GM23338 (cell line): ENCODE results near the gene TP53BP2. TPM values are rescaled to one million over a fixed set of nuclear protein-coding genes. Genes with fewer than 3 reads are reported as not detected.

Experiments
- ATAC-seq: fragments of 200-7000 bp; cut with Tn5 transposase; 3 replicates; pipeline ENCODE4 v1.9.1; 2020
- DNase-seq: peaks from one replicate; pipeline ENCODE4 v3.0.0-alpha.2; 2015; ENCODE audit warnings: low spot score
- H2AFZ ChIP-seq: fragments of 200-600 bp; sonication (generic); 2 replicates; pipeline ENCODE4 v1.8.0; 2016; ENCODE audit warnings: antibody characterized with exemption, mild to moderate bottlenecking, moderate library complexity
- H3F3A ChIP-seq: fragments of 200-600 bp; sonication (generic); replicated peaks from 2 replicates; pipeline ENCODE4 v1.8.0; 2017; ENCODE audit warnings: antibody characterized with exemption, mixed run types, low read depth
- H3K27ac ChIP-seq: fragments of 200-600 bp; sonication (generic); 2 replicates; pipeline ENCODE4 v1.6.1; 2016; ENCODE audit warnings: low read depth
- H3K27me3 ChIP-seq: fragments of 200-600 bp; sonication (generic); 2 replicates; pipeline ENCODE4 v1.8.0; 2016; ENCODE audit warnings: mild to moderate bottlenecking, mixed run types, moderate library complexity; ENCODE audit not compliant: insufficient read depth
- H3K36me3 ChIP-seq: fragments of 200-600 bp; sonication (generic); 2 replicates; pipeline ENCODE4 v1.8.0; 2016; ENCODE audit warnings: mild to moderate bottlenecking; ENCODE audit not compliant: insufficient read depth
- H3K4me1 ChIP-seq: fragments of 200-600 bp; sonication (generic); 2 replicates; pipeline ENCODE4 v1.8.0; 2016; ENCODE audit warnings: mild to moderate bottlenecking, moderate library complexity; ENCODE audit not compliant: insufficient read depth
- H3K4me2 ChIP-seq: fragments of 200-600 bp; sonication (generic); 2 replicates; pipeline ENCODE4 v1.7.1; 2017; ENCODE audit warnings: mixed run types
- H3K4me3 ChIP-seq: fragments of 200-600 bp; sonication (generic); 2 replicates; pipeline ENCODE4 v1.6.1; 2016; ENCODE audit warnings: mixed run types
- H3K79me2 ChIP-seq: fragments of 200-600 bp; sonication (generic); replicated peaks from 2 replicates; pipeline ENCODE4 v1.8.0; 2017; ENCODE audit warnings: mild to moderate bottlenecking; ENCODE audit not compliant: insufficient read depth
- H3K9me2 ChIP-seq: fragments of 200-600 bp; sonication (generic); 2 replicates; pipeline ENCODE4 v1.8.0; 2017; ENCODE audit not compliant: insufficient read depth
- H4K20me1 ChIP-seq: fragments of 200-600 bp; sonication (generic); replicated peaks from 2 replicates; pipeline ENCODE4 v1.8.0; 2017; ENCODE audit warnings: mild to moderate bottlenecking; ENCODE audit not compliant: insufficient read depth
- H3K27ac Mint-ChIP-seq: 2 replicates; pipeline ENCODE4 v1.8.0; 2020; ENCODE audit warnings: inconsistent platforms, mild to moderate bottlenecking, moderate library complexity, mixed read lengths
- H3K27me3 Mint-ChIP-seq: 3 replicates; pipeline ENCODE4 v1.8.0; 2022; ENCODE audit warnings: low read depth, mild to moderate bottlenecking, moderate library complexity, mixed read lengths, inconsistent platforms; ENCODE audit not compliant: insufficient read depth, poor library complexity
- H3K36me3 Mint-ChIP-seq: 3 replicates; pipeline ENCODE4 v1.8.0; 2021; ENCODE audit warnings: low read depth, mild to moderate bottlenecking, inconsistent platforms, moderate library complexity, mixed read lengths
- H3K4me1 Mint-ChIP-seq: 3 replicates; pipeline ENCODE4 v1.8.0; 2020; ENCODE audit warnings: mild to moderate bottlenecking, inconsistent platforms, mixed read lengths
- H3K4me3 Mint-ChIP-seq: 3 replicates; pipeline ENCODE4 v1.8.0; 2021; ENCODE audit warnings: moderate library complexity, mild to moderate bottlenecking, inconsistent platforms, mixed read lengths
- H3K9me3 Mint-ChIP-seq: 3 replicates; pipeline ENCODE4 v1.8.0; 2020; ENCODE audit warnings: moderate library complexity, mild to moderate bottlenecking, inconsistent platforms, mixed read lengths
- CREB1 ChIP-seq: fragments of 250-450 bp; sonication (Bioruptor Pico); IDR thresholded peaks from 2 replicates; pipeline ENCODE4 v1.5.0; 2020; ENCODE audit warnings: low read depth, mild to moderate bottlenecking, moderate library complexity
- EZH2 ChIP-seq: fragments of 200-600 bp; sonication (generic); IDR thresholded peaks from one replicate; pipeline ENCODE4 v1.8.0; 2017; ENCODE audit warnings: antibody characterized with exemption, mild to moderate bottlenecking, low read depth; ENCODE audit not compliant: unreplicated experiment
- NANOG ChIP-seq: IDR thresholded peaks from 2 replicates; pipeline ENCODE4 v1.6.1; 2016; ENCODE audit warnings: antibody characterized with exemption, borderline replicate concordance
- POLR2AphosphoS5 ChIP-seq: IDR thresholded peaks from 2 replicates; pipeline ENCODE4 v1.6.1; 2016; ENCODE audit warnings: antibody characterized with exemption, low read depth
- STAT1 ChIP-seq: IDR thresholded peaks from one replicate; pipeline ENCODE4 v1.6.1; 2016; ENCODE audit warnings: antibody characterized with exemption; ENCODE audit not compliant: unreplicated experiment
- ZNF114 ChIP-seq: fragments of 250-450 bp; sonication (Bioruptor Pico); IDR thresholded peaks from 2 replicates; pipeline ENCODE4 v1.5.0; 2020; ENCODE audit warnings: mild to moderate bottlenecking, moderate library complexity
- ZNF331 ChIP-seq: fragments of 250-450 bp; sonication (Bioruptor Pico); IDR thresholded peaks from 2 replicates; pipeline ENCODE4 v1.5.0; 2020; ENCODE audit warnings: low read depth, mild to moderate bottlenecking, moderate library complexity
- polyA plus RNA-seq: library from polyadenylated mRNA; unstranded; fragments of >200 nt; fragmentation: Nextera tagmentation; extraction: Ambion mirVana; gene quantifications from 2 replicates; pipeline ENCODE4 v1.2.1, GENCODE V29; 2016
- total RNA-seq: library from RNA; depleted of rRNA; stranded (reverse); fragments of >200 nt; shearing (Covaris generic); gene quantifications from 2 replicates; pipeline ENCODE4 v1.2.3, GENCODE V29; 2014
- TF ChIP-seq, protein P1 (sequence below): fragments of 250-450 bp; sonication (Bioruptor Pico); IDR thresholded peaks from 2 replicates; pipeline ENCODE4 v1.5.0; 2020; ENCODE audit warnings: mild to moderate bottlenecking, moderate library complexity
- TF ChIP-seq, protein P2 (sequence below), 2 experiments: fragments of 200-600 bp in 1 of 2; sonication (generic) in 1 of 2; conservative IDR thresholded peaks; 2 replicates each; pipeline versions ENCODE4 v1.5.1 to v1.6.1; 2016 to 2017; ENCODE audit warnings: antibody characterized with exemption in 2 of 2, low read depth in 2 of 2, mild to moderate bottlenecking in 2 of 2, moderate library complexity in 1 of 2

TP53BP2 gene
- total and polyA plus RNA-seq, 2 experiments from 2014 or later: 10.1 to 32.9 TPM

DNA sequence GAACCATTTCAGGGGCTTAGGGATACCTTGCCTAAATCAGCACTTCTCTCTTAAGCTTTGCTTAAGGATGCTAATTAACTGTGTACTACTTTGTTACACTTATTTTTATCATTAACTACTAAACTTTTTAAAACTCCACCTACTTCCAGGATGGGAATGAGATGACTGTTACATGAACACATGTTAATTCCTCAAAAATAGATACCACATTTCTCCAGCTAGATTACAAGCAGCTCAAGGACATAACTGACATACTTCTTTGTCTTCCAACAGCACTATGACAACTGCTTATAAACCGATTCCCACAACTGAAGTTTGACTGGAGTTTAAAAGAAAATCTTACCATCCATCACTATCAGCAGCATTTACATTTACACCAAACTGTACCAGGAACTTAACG lies 53.7 kb downstream of the TP53BP2 start:
- Histone ChIP-seq H3K4me1 (no peaks in the 10 kb centered on the region), H3F3A (no peaks in the 10 kb centered on the region), H3K79me2 (0 out of 2 replicates have a peak, but pooled peaks cover 3% of the 10 kb centered on the region), H3K27me3 (no peaks in the 10 kb centered on the region), H3K27ac (no peak overlapping the region), H3K4me3 (no peak overlapping the region), H3K36me3 (peaks cover 4% of the 10 kb centered on the region; the same call in 1 of the 2 replicates), H3K9me2 (no peaks in the 10 kb centered on the region), H4K20me1 (0 out of 2 replicates have a peak, but pooled peaks cover 10% of the 10 kb centered on the region), H2AFZ (no peak overlapping the region), H3K4me2 (no peak overlapping the region)
- H3K4me3 Mint-ChIP-seq: no peak overlapping the region
- H3K9me3 Mint-ChIP-seq: no peaks in the 10 kb centered on the region
- ATAC-seq (no peak), DNase-seq (no peak)
- TF ChIP-seq ZNF114 (CRISPR knock-in tag): no peak
- no peak for TF ChIP-seq POLR2AphosphoS5
- TF ChIP-seq NANOG: no peak
- TF ChIP-seq ZNF331 (CRISPR knock-in tag): no peak
- no peaks in the 10 kb centered on the region for H3K4me1 Mint-ChIP-seq
- H3K27ac Mint-ChIP-seq: no peak overlapping the region
- H3K27me3 Mint-ChIP-seq: peaks cover 2% of the 10 kb centered on the region
- peaks cover 45% of the 10 kb centered on the region for H3K36me3 Mint-ChIP-seq

DNA sequence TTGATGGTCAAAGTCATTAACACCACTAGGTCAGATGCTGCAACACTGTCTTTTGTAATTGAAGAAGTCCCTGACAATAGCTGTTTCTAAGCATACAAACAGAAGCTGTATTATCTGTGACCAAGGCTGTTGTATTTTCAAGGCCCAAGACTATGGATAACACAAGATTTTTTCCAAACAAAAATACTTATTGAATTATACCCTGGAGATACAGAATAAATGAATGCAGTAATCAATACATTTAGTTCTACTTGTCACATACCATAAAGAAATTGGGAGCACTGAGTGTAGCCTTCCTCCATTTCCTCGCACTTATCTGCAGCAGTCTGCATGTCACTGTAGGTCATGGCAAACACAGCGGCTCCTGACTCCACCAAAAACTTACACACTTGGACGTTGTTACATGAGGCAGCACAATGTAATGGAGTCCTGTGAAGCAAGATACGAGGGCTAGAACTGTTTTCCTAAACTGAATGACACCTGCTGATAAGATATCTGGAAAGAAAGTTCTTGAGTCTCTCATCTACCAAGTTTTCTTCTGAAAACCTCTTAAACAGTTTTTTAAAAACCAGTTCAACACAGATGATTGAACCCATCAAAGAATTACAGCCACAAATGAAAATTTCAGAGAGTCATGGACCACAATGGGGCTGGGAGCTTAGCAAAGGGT lies 56.9 kb downstream of the TP53BP2 start:
- no peak overlapping the region for H3K4me3 ChIP-seq
- ATAC-seq: no peak
- no peaks in the 10 kb centered on the region for H3K9me2 ChIP-seq
- Mint-ChIP-seq H3K27me3 (peaks cover 2% of the 10 kb centered on the region), H3K36me3 (peaks cover 49% of the 10 kb centered on the region), H3K9me3 (no peaks in the 10 kb centered on the region), H3K4me1 (no peaks in the 10 kb centered on the region), H3K4me3 (no peak overlapping the region), H3K27ac (no peak overlapping the region)
- H3K4me2 ChIP-seq: no peak overlapping the region
- peaks cover 3% of the 10 kb centered on the region; the same call in 1 of the 2 replicates for H3K79me2 ChIP-seq
- H3K27ac ChIP-seq: no peak overlapping the region
- TF ChIP-seq, protein P1, sequence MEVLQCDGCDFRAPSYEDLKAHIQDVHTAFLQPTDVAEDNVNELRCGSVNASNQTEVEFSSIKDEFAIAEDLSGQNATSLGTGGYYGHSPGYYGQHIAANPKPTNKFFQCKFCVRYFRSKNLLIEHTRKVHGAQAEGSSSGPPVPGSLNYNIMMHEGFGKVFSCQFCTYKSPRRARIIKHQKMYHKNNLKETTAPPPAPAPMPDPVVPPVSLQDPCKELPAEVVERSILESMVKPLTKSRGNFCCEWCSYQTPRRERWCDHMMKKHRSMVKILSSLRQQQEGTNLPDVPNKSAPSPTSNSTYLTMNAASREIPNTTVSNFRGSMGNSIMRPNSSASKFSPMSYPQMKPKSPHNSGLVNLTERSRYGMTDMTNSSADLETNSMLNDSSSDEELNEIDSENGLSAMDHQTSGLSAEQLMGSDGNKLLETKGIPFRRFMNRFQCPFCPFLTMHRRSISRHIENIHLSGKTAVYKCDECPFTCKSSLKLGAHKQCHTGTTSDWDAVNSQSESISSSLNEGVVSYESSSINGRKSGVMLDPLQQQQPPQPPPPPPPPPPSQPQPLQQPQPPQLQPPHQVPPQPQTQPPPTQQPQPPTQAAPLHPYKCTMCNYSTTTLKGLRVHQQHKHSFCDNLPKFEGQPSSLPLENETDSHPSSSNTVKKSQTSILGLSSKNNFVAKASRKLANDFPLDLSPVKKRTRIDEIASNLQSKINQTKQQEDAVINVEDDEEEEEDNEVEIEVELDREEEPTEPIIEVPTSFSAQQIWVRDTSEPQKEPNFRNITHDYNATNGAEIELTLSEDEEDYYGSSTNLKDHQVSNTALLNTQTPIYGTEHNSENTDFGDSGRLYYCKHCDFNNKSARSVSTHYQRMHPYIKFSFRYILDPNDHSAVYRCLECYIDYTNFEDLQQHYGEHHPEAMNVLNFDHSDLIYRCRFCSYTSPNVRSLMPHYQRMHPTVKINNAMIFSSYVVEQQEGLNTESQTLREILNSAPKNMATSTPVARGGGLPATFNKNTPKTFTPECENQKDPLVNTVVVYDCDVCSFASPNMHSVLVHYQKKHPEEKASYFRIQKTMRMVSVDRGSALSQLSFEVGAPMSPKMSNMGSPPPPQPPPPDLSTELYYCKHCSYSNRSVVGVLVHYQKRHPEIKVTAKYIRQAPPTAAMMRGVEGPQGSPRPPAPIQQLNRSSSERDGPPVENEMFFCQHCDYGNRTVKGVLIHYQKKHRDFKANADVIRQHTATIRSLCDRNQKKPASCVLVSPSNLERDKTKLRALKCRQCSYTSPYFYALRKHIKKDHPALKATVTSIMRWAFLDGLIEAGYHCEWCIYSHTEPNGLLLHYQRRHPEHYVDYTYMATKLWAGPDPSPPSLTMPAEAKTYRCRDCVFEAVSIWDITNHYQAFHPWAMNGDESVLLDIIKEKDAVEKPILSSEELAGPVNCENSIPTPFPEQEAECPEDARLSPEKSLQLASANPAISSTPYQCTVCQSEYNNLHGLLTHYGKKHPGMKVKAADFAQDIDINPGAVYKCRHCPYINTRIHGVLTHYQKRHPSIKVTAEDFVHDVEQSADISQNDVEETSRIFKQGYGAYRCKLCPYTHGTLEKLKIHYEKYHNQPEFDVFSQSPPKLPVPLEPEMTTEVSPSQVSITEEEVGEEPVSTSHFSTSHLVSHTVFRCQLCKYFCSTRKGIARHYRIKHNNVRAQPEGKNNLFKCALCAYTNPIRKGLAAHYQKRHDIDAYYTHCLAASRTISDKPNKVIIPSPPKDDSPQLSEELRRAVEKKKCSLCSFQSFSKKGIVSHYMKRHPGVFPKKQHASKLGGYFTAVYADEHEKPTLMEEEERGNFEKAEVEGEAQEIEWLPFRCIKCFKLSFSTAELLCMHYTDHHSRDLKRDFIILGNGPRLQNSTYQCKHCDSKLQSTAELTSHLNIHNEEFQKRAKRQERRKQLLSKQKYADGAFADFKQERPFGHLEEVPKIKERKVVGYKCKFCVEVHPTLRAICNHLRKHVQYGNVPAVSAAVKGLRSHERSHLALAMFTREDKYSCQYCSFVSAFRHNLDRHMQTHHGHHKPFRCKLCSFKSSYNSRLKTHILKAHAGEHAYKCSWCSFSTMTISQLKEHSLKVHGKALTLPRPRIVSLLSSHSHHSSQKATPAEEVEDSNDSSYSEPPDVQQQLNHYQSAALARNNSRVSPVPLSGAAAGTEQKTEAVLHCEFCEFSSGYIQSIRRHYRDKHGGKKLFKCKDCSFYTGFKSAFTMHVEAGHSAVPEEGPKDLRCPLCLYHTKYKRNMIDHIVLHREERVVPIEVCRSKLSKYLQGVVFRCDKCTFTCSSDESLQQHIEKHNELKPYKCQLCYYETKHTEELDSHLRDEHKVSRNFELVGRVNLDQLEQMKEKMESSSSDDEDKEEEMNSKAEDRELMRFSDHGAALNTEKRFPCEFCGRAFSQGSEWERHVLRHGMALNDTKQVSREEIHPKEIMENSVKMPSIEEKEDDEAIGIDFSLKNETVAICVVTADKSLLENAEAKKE (CRISPR knock-in tag): no peak
- TF ChIP-seq CREB1: no peak
- TF ChIP-seq, protein P2, sequence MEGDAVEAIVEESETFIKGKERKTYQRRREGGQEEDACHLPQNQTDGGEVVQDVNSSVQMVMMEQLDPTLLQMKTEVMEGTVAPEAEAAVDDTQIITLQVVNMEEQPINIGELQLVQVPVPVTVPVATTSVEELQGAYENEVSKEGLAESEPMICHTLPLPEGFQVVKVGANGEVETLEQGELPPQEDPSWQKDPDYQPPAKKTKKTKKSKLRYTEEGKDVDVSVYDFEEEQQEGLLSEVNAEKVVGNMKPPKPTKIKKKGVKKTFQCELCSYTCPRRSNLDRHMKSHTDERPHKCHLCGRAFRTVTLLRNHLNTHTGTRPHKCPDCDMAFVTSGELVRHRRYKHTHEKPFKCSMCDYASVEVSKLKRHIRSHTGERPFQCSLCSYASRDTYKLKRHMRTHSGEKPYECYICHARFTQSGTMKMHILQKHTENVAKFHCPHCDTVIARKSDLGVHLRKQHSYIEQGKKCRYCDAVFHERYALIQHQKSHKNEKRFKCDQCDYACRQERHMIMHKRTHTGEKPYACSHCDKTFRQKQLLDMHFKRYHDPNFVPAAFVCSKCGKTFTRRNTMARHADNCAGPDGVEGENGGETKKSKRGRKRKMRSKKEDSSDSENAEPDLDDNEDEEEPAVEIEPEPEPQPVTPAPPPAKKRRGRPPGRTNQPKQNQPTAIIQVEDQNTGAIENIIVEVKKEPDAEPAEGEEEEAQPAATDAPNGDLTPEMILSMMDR (conservative IDR thresholded peaks at IDR 0.05; ENCODE audit: low read depth in 2 of 2): no peak
- no peak for TF ChIP-seq STAT1
- TF ChIP-seq EZH2: no peak
- H3K27me3 ChIP-seq: no peaks in the 10 kb centered on the region
- peaks cover 5% of the 10 kb centered on the region; the same call in 1 of the 2 replicates for H4K20me1 ChIP-seq
- H3K36me3 ChIP-seq: peaks cover 5% of the 10 kb centered on the region; the same call in 1 of the 2 replicates
- no peak overlapping the region for H2AFZ ChIP-seq
- H3K4me1 ChIP-seq: no peaks in the 10 kb centered on the region
- H3F3A ChIP-seq: no peaks in the 10 kb centered on the region
- no peak for DNase-seq
